Endometrial microvascular endothelial cells (primary cell): ENCODE data around the gene HYAL3. TPM values are rescaled to one million over a fixed set of nuclear protein-coding genes. Genes with fewer than 3 reads are reported as not detected.

Experiments used
- in situ Hi-C: cut with HindIII; loops from 2 replicates; pipeline ENCODE4 v1.10.0; 2017; ENCODE audit warnings: low sequenced_read_pairs, low pct_unique_long_range_greater_than_20kb; ENCODE audit errors: inconsistent ontology term
- total RNA-seq: library from RNA; depleted of rRNA; stranded (reverse); fragments of >200 nt; gene quantifications from one replicate; pipeline ENCODE4 v1.2.3, GENCODE V29; 2015; ENCODE audit errors: inconsistent ontology term

HYAL3 gene
- total RNA-seq, 1 donor from 2014 or later = 7.3 TPM

GRCh38 chr3:50333744-50334328 lies 34.6 kb upstream of the HYAL3 start:
- in situ Hi-C loops = loop anchor here (10.0 kb wide), 1 partner anchor 89 kb away; no protein-coding TSS in a partner anchor

DNA sequence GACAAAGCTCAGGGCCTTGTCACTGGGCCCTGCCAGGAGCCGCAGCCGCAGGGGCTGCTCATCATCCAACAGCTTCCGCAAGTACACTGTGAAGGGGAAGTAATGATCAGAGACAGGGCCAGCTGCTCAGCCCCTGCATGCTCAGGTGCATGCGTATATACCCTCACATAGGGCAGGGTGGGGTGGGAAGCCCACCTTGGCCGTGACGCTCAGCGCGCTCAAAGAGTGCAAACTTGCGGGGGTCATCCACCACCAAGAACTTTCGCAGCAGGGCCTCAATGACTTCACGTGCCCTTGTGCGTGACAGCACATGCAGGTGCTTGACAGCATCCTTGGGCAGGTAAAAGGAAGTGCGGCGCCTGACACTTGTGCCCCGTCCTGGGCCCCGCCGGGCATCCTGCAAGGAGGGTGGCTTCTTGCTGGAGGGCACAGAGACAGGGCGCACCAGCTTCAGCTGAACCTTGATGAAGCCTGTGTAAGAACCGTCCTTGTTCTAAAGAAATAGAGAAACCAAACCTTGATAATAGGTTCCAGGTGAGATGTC lies 32.2 kb upstream of the HYAL3 start:
- in situ Hi-C loops = loop anchor here (10.0 kb wide), 1 partner anchor 87 kb away; no protein-coding TSS in a partner anchor

- in situ Hi-C loops = loop anchor here (10.0 kb wide), 1 partner anchor 86 kb away; no protein-coding TSS in a partner anchor
Observed at GRCh38 chr3:50330330-50330729, 31.1 kb upstream of the HYAL3 start.

DNA sequence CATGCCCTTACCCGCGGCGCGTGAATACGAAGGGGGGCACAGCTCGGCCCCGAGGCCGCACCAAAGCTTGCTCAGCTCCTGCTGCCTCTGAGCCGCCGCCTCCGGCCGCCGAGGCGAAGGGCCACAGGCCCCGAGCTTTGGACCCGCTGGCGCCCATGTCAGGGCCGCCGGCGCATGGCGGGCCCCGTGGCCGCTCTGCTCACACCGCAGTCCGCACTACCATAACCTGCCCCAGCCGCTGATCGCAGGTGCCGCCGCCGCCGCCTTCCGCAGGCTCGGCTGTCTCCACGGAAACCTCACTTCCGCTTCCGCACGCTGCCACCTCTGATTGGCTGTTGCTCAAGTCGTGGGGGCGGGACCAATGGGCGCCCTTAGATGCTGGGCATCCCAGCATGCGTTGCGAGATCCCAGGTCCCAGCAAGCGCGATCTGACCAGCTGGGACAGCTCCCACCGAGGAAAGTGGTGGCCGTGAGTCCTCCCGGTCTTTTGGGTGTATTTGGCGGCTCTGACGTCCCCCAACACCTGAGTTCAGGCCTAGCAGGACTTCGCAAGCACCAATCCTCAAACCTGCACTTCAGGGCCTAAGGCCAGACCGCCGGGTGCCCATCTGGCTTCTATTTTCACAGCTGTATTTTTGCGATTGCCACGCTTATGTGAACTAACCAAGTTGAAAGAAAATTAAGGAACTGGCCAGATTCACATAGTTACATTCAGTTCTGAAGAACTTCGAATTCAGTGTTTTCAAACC lies 28.9 kb upstream of the HYAL3 start, which contains the start of gene TUSC2:
TSS of gene TUSC2 (minus strand) at position 281 of the 749 bp plus-strand sequence. CDS start at position 157, 124 bp downstream.
- in situ Hi-C loops = no loop called here

DNA sequence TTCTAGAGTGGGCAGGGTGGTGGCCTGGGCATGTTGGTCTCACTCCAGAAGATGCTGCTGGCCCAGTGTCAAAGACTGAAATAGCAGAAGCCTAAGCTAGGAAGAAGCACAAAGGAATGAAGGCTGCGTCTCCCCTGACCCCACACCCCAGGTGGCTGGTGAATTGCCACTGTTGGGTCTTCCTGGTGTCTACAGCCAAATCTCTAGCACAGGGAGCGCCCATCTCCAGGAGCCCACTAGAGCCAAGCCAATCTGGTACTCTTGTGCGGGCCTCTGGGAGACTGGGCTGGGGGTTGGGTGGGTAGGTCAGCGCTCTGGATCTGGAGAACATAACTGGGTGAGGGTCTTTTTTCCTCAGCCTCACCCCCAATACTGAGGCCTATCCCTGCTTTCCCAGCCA lies 27.9 kb upstream of the HYAL3 start:
- in situ Hi-C loops = no loop called here

GRCh38 chr3:50326182-50326541 lies 27.0 kb upstream of the HYAL3 start:
- in situ Hi-C loops = no loop called here

DNA sequence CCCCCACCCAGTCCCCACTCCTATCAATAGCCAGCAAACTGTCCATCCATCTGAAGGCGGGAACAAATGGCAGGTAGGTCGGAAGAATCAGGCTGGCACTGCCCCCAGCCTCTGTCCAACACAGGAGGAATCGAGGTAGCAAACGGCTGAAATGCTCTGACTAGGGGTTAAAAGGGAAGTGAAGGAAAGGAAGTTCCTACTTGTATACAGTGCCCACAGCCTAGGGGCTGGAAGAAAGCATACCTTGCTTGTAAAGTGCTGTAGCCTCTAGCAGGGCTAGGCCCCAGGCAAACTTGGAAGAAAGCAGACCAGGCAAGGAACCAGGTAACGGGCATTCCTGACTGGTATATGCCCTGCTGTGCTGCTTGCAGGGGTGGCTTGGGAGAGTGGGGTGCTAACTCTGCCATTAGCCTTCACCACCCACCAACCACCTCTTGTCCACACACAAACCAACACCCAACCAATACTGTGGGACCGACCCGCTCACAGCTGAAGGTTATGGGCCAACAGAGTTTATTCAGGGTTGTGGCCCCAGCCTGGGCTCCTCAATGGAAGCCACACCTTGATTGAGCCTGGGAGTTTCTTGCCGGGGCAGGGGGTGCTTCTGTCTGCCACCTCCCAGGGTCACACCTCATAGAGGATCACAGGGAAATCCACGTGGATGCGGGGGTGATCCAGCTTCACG lies 26.4 kb upstream of the HYAL3 start:
- in situ Hi-C loops = no loop called here

DNA sequence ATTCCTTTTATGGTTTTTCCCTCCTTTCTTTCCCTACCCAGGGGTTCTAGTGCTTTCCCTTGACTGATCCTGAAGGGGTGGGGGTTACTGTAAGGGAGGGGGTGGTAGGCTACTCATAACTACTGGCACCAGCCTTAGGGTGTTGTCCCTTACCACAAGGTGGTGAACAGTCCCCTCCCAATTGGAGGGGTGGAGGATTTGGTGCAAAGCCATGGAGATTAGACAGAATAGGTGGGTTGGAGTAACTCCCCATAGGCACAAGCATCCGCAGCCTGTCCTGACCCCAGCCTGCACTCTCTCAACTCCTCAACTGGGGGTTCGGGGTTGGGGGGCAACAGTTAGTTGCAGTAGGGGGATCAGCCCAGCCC lies 25.9 kb upstream of the HYAL3 start:
- in situ Hi-C loops = no loop called here

DNA sequence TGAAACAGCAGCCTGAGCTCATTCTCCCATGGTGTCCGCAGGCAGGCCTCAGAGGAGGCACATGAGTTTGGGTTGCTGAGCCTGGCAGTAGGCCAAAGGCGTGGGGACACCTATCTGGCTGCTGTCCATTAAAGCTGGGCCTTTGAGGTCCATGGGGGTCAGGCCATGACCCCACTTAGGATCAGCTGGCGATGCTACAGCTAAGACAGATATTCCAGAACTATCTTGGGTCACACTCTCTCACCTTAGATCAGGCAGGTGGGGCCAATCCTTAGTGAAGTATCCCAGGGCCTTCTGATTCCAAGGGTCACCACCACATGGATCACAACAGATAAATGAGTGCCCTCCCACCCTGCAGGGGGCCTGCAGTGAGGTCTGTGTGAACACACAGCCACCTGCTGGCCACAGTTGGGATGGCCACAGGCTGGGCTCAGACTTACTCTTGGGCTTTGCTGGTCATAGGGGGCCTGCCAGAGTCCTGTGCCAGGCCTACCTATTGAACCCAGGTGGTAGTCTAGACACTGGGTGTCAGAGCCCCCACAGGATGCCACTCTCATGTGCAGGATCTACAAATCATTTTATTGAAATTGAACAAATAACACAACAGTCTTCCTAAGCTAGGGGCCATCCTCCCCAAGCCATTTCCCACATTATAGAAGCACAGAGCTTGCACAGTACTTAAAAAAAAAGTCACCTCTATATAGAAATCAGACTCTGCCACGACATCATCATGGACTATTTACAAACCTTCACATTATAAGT lies 25.3 kb upstream of the HYAL3 start:
- in situ Hi-C loops = no loop called here

GRCh38 chr3:50323614-50324199 lies 24.5 kb upstream of the HYAL3 start:
- in situ Hi-C loops = no loop called here

DNA sequence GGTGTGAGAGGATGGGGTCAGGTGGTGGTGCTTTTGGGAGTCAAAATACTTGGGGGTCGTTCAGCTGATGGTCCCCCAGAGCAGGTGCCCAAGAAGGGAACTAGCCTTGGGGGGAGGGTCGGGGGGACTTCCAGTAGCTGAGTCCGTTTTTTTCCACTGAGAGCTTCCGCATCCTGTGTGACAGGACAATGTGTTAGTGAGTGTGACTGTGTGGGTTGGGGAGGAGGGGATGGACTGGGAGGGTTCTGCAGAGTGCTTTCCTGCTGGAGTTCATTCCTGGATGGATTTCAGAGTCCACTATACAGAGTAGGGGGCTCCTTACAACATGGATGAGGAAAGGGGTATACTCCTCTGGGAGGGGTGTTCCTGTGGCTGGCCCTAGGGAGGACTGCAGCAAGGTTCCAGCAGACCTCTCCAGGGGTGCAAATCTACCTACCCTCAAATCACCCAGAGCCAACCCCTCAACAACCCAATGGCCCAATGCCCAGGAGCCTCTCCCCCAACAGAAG lies 23.9 kb upstream of the HYAL3 start:
- in situ Hi-C loops = no loop called here

GRCh38 chr3:50322386-50323091 lies 23.3 kb upstream of the HYAL3 start, which contains the start of gene HYAL2:
HYAL2 (minus strand) TSS chr3:50322745; CDS start chr3:50320489, 2,256 bp downstream.
- in situ Hi-C loops = no loop called here

GRCh38 chr3:50322115-50322385 lies 22.8 kb upstream of the HYAL3 start:
- in situ Hi-C loops = no loop called here

GRCh38 chr3:50321336-50322114 lies 22.3 kb upstream of the HYAL3 start:
- in situ Hi-C loops = no loop called here

DNA sequence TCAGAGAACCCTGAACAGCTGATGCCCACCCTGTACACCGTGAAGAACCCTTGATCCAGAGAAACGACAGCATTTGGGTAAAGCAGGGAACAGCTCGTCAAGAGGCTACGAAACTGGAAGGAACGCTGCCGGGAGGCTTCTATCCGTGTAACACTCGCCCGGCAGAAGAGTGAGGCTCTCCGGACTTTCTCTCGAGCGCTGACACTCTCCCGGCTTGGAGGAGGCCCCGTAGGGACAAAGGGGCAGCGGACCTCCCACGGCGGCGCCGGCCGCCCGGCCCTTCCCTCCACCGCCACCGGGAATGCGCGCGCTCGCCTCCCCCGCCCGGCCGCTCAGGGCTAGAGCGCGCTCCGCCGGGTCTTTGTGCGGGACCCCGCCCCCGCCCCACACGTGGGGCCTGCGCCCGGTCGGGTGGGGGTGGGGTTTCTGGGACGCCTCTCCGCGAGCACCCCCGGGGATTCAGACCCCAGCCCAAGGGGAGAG lies 21.7 kb upstream of the HYAL3 start:
- in situ Hi-C loops = no loop called here

DNA sequence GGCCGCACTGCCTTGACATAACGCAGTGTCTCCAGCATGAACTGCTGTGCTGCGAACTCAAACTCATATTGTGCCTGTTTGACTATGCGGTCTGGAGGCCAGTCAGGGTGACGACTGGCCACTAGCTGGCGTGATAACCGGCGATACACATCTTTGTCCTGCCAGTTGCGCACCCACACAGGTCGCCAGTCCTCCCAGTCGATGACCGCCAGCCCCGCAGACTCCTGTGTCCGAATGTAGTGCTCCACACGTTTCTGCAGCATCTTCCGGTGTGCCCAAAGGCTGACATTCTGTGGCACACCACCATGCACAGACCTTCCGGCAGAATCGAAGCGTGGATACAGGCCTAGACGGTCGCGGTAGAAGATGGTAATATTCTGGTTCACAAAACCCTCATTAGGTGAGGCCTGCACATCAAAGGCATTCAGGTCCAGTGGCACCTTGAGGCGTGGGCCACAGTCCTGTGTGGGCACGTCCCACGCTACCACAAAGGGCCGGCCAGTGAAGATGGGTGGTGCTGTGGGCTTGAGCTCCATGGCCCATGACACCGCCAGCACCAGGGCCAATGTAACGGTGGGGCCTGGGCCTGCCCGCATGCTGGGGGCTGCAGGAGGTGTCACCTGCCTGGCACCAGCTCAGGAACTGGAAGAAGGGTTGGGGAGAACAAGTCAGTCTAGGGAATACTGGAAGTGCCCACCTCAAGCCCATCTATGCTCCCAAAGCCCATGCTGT lies 20.9 kb upstream of the HYAL3 start:
- in situ Hi-C loops = no loop called here
